Left hindlimb (tissue), 1 donor: Measurements from ENCODE around the gene TMEM132A.
A peak's percentile ranks its signal among the peaks of the same experiment; 100 is the strongest.
"Not testable (repeated sequence)": the region's sequence is repeated elsewhere in the genome, so short reads cannot be mapped to it uniquely, and the experiment has no call there.

Source experiments
- DNase-seq: peaks from one replicate; pipeline ENCODE4 v3.0.0-alpha.2; 2018

The TMEM132A gene

GRCh38 chr11:60966890-60967289, 42.6 kb downstream of the TMEM132A start:
- DNase-seq, result no peak

- DNase-seq, result no peak
Observed at GRCh38 chr11:60968223-60968622, 44.0 kb downstream of the TMEM132A start.

- no peak for DNase-seq
Observed at GRCh38 chr11:60970369-60970774, 46.1 kb downstream of the TMEM132A start.

GRCh38 chr11:60970890-60971289, 46.6 kb downstream of the TMEM132A start:
- DNase-seq, result no peak

GRCh38 chr11:60971520-60971919, 47.3 kb downstream of the TMEM132A start, which contains the start of gene CD6:
Gene CD6 (plus strand): TSS chr11:60971680. CDS start chr11:60971866, 186 bp downstream.
- no peak for DNase-seq

GRCh38 chr11:60972182-60973030, 48.1 kb downstream of the TMEM132A start:
- no peak for DNase-seq

- no peak for DNase-seq
Observed at GRCh38 chr11:60973699-60974098, 49.4 kb downstream of the TMEM132A start.

- DNase-seq, result not testable (repeated sequence)
Observed at GRCh38 chr11:60974316-60974715, 50.1 kb downstream of the TMEM132A start.

- no peak for DNase-seq
Observed at GRCh38 chr11:60974726-60975125, 50.5 kb downstream of the TMEM132A start.

GRCh38 chr11:60977224-60977623, 53.0 kb downstream of the TMEM132A start:
- DNase-seq, result no peak

GRCh38 chr11:60977836-60978235, 53.6 kb downstream of the TMEM132A start:
- no peak for DNase-seq

GRCh38 chr11:60978546-60979380, 54.5 kb downstream of the TMEM132A start:
- DNase-seq, result peak; percentile 56

- no peak for DNase-seq
Observed at GRCh38 chr11:60981515-60981914, 57.3 kb downstream of the TMEM132A start.

- DNase-seq, result no peak
Observed at GRCh38 chr11:60982184-60982583, 57.9 kb downstream of the TMEM132A start.

GRCh38 chr11:60984149-60984548, 59.9 kb downstream of the TMEM132A start:
- DNase-seq, result no peak

- DNase-seq, result no peak
Observed at GRCh38 chr11:60984636-60985035, 60.4 kb downstream of the TMEM132A start.

GRCh38 chr11:60985501-60985900, 61.2 kb downstream of the TMEM132A start:
- DNase-seq, result no peak

- DNase-seq, result no peak
Observed at GRCh38 chr11:60985991-60986915, 62.0 kb downstream of the TMEM132A start.
